SH-SY5Y (cell line): ENCODE data around the gene FBXO8.

Experiments
- GATA2 ChIP-seq: IDR thresholded peaks from 2 replicates; pipeline ENCODE4 v1.6.1; 2011; ENCODE audit warnings: mild to moderate bottlenecking, low read depth, low read length
- GATA3 ChIP-seq: IDR thresholded peaks from 2 replicates; pipeline ENCODE4 v1.6.1; 2011; ENCODE audit warnings: low read depth, mild to moderate bottlenecking, low read length, moderate library complexity

DNA sequence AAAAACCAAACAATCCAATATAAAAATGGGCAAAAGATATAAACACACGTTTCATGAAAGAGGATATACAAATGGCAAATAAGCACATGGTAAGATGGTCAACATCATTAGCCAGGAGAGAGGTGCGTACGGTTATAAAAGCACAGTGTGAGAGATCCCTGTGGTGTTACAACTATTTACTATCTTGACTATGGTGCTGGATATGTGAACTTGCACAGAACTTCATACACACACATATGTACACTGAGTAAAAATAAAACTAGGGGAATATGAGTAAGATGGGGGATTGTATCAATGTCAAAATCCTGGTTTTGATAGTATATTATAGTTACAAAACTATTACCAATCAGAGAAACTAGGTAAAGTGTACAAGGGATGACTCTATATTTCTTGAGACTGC lies 8.4 kb downstream of the FBXO8 start:
- TF ChIP-seq GATA2 (no peak), GATA3 (no peak)
